ENCODE results near the gene EEF2KMT. TPM values are rescaled to one million over a fixed set of nuclear protein-coding genes. Genes with fewer than 3 reads are reported as not detected.

Gene EEF2KMT
- total and polyA plus RNA-seq, 2 of the 8 experiments (the other 6 are each of a cell fraction or from before 2014, with no cell fraction given): 35.8 to 37.0 TPM

DNA sequence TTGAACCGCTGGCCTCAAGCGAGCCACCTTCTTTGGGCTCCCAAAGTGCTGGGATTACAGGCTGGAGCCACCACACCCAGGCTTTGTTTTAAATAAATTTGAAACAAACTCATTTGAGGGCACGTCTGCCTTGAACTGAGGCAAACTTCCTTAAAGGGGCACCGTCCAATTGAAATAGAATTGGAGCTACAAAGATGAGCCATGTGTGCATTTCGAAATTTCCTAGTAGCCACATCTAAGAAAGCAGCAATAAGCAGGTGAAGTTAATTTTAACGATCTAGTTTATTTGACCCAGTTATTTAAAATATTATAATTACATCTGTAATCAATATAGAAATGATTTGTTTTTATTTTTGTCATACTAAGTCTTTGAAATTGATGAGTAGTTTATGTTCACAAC is 31.1 kb downstream of the EEF2KMT start:
- H3K79me2 ChIP-seq (ENCODE audit: control insufficient read depth in 1 of 2, insufficient read depth in 2 of 2, low read length in 2 of 2): no peaks in the 10 kb centered on the region
- H2BK15ac ChIP-seq (ENCODE audit: low read length): no peak overlapping the region
- no peak overlapping the region for H3K4ac ChIP-seq (replicated peaks; ENCODE audit: insufficient read length, low read depth, low read length)
- no peak overlapping the region for H2BK20ac ChIP-seq (ENCODE audit: low read length)
- TF ChIP-seq RNF2 (IDR thresholded peaks at IDR 0.05; ENCODE audit: borderline replicate concordance, low read depth, low read length, missing control alignments, poor library complexity, severe bottlenecking) (no peak), SP2 (IDR thresholded peaks at IDR 0.05; ENCODE audit: low read length) (no peak), KDM1A (IDR thresholded peaks at IDR 0.05; ENCODE audit: borderline replicate concordance, low read length) (no peak), TBP (IDR thresholded peaks at IDR 0.05; ENCODE audit: low read depth, low read length) (no peak), TAF1 (IDR thresholded peaks at IDR 0.05; ENCODE audit: low read depth, low read length) (no peak), EP300 (IDR thresholded peaks at IDR 0.05; ENCODE audit: borderline replicate concordance in 1 of 2, low read depth in 2 of 2, low read length in 2 of 2) (no peak), BRCA1 (IDR thresholded peaks at IDR 0.05; ENCODE audit: low read depth, low read length) (no peak), CREB1 (IDR thresholded peaks at IDR 0.05) (no peak), JUND (IDR thresholded peaks at IDR 0.05; ENCODE audit: low read length) (no peak), CHD2 (IDR thresholded peaks at IDR 0.05; ENCODE audit: low read length) (no peak), CBX8 (IDR thresholded peaks at IDR 0.05; ENCODE audit: borderline replicate concordance, low read depth, low read length) (no peak), TCF12 (IDR thresholded peaks at IDR 0.05; ENCODE audit: low read depth, low read length) (no peak), SIRT6 (IDR thresholded peaks at IDR 0.05; ENCODE audit: low read length) (no peak), RBBP5 (IDR thresholded peaks at IDR 0.05; ENCODE audit: borderline replicate concordance, low read depth, low read length) (no peak)
- TF ChIP-seq, protein P1, sequence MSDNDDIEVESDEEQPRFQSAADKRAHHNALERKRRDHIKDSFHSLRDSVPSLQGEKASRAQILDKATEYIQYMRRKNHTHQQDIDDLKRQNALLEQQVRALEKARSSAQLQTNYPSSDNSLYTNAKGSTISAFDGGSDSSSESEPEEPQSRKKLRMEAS (IDR thresholded peaks at IDR 0.05): no peak
- H3K27me3 ChIP-seq (replicated peaks in 1 of 4; ENCODE audit: control insufficient read depth in 3 of 4, extremely low read depth in 1 of 4, insufficient read depth in 3 of 4, low read length in 3 of 4): 0 out of 7 replicates have a peak, but pooled peaks cover 0 to 3% (median 0%) of the 10 kb centered on the region in 4 experiments
- ChIA-PET POLR2A (ENCODE audit: partially characterized antibody) (interaction anchor here (0.9 to 1.1 kb wide), 2 partner anchors 9 to 20 kb away, joined by 3 to 4 read pairs; no protein-coding TSS in a partner anchor), CTCF (ENCODE audit: partially characterized antibody) (interaction anchor here (0.6 to 28.8 kb wide), 4 partner anchors 8 to 94 kb away, joined by 3 to 625 read pairs (median 12); partner anchors contain the start of gene ALG1)
- H4K5ac ChIP-seq (ENCODE audit: insufficient read length, low read depth, low read length): no peak overlapping the region
- DNase-seq (ENCODE audit: low read depth in 1 of 2, low spot score in 2 of 2): no peak
- no peaks in the 10 kb centered on the region for H3K79me1 ChIP-seq (ENCODE audit: low read depth, low read length)
- no peak overlapping the region for H3K14ac ChIP-seq (ENCODE audit: insufficient read length)
- no peak overlapping the region for H2AFZ ChIP-seq (ENCODE audit: low read length)
- FAIRE-seq: no peak
- H3K56ac ChIP-seq (replicated peaks; ENCODE audit: insufficient read length, low read depth, low read length): no peak overlapping the region
- H3K36me3 ChIP-seq (ENCODE audit: control insufficient read depth in 2 of 4, insufficient read depth in 4 of 4, low read length in 3 of 4): no peaks in the 10 kb centered on the region
- no peaks in the 10 kb centered on the region for H3K23me2 ChIP-seq (ENCODE audit: low read depth, low read length)
- no peak overlapping the region for H3K27ac ChIP-seq (ENCODE audit: low read depth, low read length)
- H3K9me3 ChIP-seq (ENCODE audit: insufficient read depth in 2 of 2, low read depth in 1 of 2, low read length in 1 of 2): no peaks in the 10 kb centered on the region
- no peak overlapping the region for H3K9ac ChIP-seq (replicated peaks in 1 of 4; ENCODE audit: extremely low read depth in 1 of 4, low read depth in 3 of 4, low read length in 3 of 4)
- H4K8ac ChIP-seq (ENCODE audit: extremely low read depth, insufficient read depth, low read length): no peak overlapping the region
- no peak overlapping the region for H2AK5ac ChIP-seq (ENCODE audit: low read depth, low read length)
- no peak overlapping the region for H3K18ac ChIP-seq (ENCODE audit: extremely low read depth, low read length)
- WGBS, 2 experiments (ENCODE audit: extremely low coverage in 1 of 2, insufficient coverage in 1 of 2, insufficient read length in 1 of 2, insufficient replicate concordance in 2 of 2, low coverage in 1 of 2, low lambda C conversion rate in 2 of 2, missing lambda C conversion rate in 1 of 2): 84% methylated on average over 6 of the region's 6 CpGs; no CpG with 5 or more reads in 1 of the 2 experiments
- H3K23ac ChIP-seq (ENCODE audit: insufficient read length): no peak overlapping the region
- no peak overlapping the region for H2BK120ac ChIP-seq (replicated peaks; ENCODE audit: low read depth, low read length)
- H3K4me2 ChIP-seq (ENCODE audit: insufficient read depth in 1 of 2, low read depth in 2 of 2, low read length in 2 of 2): no peak overlapping the region
- H2BK12ac ChIP-seq (ENCODE audit: low read depth, low read length): no peak overlapping the region
- no peaks in the 10 kb centered on the region for H4K20me1 ChIP-seq (replicated peaks in 1 of 2; ENCODE audit: control insufficient read depth in 1 of 2, insufficient read depth in 2 of 2, low read length in 2 of 2)
- H3K4me1 ChIP-seq (replicated peaks in 1 of 4; ENCODE audit: control insufficient read depth in 3 of 4, insufficient read depth in 4 of 4, low read length in 3 of 4): peaks cover 0 to 3% (median 0%) of the 10 kb centered on the region in 4 experiments; a peak in 3 of 7 replicates
- no peak overlapping the region for H3K4me3 ChIP-seq (ENCODE audit: extremely low read depth in 1 of 4, insufficient read depth in 2 of 4, low read depth in 3 of 4, low read length in 4 of 4)
- no peak overlapping the region for H2BK5ac ChIP-seq (ENCODE audit: low read depth, low read length)
- H4K91ac ChIP-seq (replicated peaks; ENCODE audit: insufficient read length, low read length): no peak overlapping the region

Measured in H1 (cell line).